ENCODE results near the gene PSMB1. TPM values are rescaled to one million over a fixed set of nuclear protein-coding genes. Genes with fewer than 3 reads are reported as not detected.

Gene PSMB1
- total and polyA plus RNA-seq, 8 donors = 111 to 182 (median 172) TPM

GRCh38 chr6:170522565-170523183, 30.4 kb downstream of the PSMB1 start:
- Histone ChIP-seq H3K4me1 (peaks cover 0 to 8% of the 10 kb centered on the region in 2 donors), H3K36me3 (no peaks in the 10 kb centered on the region), H3K27me3 (no peaks in the 10 kb centered on the region), H3K27ac (no peak overlapping the region), H3K4me3 (no peak overlapping the region), H3K9me3 (no peaks in the 10 kb centered on the region)
- intact Hi-C loops (cut with DNase I) = loop anchor here in 1 of 2 donors (10.0 kb wide), 1 partner anchor 738 kb away; no protein-coding TSS in a partner anchor
- ATAC-seq = no peak
- TF ChIP-seq CTCF (IDR thresholded peaks at IDR 0.05) = no peak
- no peak for DNase-seq

DNA sequence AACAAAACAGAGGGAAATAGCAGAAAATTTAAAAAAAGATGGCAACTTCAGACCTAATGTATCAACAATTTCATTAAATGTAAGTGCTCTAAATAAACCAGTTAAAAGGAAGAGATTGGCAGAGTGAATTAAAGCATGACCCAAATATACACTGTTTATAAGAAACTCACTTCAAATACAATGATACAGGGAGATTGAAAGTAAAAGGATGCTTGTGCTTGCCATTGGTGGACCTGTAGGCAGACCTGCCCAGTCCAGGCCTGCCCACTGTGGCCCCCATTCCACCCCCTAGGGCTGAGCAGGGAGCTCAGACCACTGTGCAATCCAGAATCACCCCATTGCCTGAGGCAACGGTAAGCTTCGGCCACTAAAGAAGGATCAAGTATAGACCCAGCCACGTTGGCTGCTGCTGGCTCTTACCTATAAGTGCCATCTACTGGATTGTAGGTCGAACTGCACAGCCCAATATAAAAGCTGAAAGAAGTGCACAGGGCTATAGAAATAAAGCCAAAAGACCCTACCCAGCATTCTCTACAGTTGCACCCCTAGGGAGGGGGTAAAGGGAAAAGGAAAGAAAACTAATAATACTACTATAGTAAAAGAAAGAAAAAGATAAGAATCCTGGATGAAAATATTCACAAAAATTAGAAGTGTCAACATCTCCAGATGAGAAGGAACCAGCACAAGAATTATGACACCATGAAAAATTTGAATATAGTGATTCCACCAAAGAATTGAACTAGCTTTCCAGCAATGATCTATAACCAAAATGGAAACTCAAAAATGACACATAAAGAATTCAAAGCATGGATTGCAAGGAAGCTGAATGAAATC, 36.1 kb downstream of the PSMB1 start:
- ATAC-seq (peak; percentile 98), DNase-seq (no peak)
- no peaks in the 10 kb centered on the region for H3K36me3 ChIP-seq
- no peaks in the 10 kb centered on the region for H3K9me3 ChIP-seq
- no peak overlapping the region for H3K27ac ChIP-seq
- TF ChIP-seq CTCF (IDR thresholded peaks at IDR 0.05) = peak; percentile 66 to 72
- H3K4me3 ChIP-seq = no peak overlapping the region
- H3K4me1 ChIP-seq = no peaks in the 10 kb centered on the region
- intact Hi-C loops (cut with DNase I) = loop anchor here in 1 of 2 donors (10.0 kb wide), 1 partner anchor 202 kb away; no protein-coding TSS in a partner anchor
- H3K27me3 ChIP-seq = no peaks in the 10 kb centered on the region

DNA sequence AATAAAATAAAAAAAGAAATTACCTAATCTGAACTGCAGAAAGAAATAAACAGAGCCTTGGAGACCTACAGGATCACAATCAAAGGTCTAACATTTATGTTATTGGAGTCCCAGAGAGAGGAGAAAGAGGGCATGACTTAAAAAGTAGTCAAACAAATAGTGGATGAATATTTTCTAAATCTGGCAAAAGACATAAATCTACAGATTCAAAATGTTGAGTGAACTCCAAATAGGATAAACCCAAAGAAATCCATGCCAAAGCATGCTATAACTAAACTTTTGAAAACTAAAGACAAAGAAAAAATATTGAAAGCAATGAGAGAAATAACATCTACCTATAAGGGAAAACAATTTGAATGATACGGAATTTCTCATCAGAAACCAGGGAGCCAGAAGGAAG, 38.2 kb downstream of the PSMB1 start:
- H3K36me3 ChIP-seq = no peaks in the 10 kb centered on the region
- intact Hi-C loops (cut with DNase I) = loop anchor here in 1 of 2 donors (10.0 kb wide), 1 partner anchor 200 kb away; no protein-coding TSS in a partner anchor

DNA sequence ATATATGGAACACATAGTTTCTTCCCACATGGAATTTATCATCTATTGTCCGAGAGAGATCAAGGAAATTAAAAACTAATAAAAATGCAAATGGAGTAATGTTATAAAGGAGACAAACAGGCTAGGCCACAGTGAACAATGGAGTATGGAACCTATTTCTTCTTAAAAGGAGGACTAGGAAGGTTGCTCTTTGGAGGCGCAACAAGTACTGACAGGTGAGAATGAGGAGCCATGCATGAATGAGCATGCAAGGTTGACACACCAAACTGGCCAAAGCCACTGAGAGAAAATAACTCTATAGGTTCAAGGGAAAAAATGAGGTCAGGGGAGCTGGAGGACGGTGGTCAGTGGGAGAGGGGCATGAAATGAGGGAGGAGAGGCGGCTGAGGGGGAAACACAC, 40.9 kb downstream of the PSMB1 start:
- intact Hi-C loops (cut with DNase I) = loop anchor here in 1 of 2 donors (10.0 kb wide), 1 partner anchor 197 kb away; no protein-coding TSS in a partner anchor
- ATAC-seq (no peak), DNase-seq (no peak)
- Histone ChIP-seq H3K27me3 (no peaks in the 10 kb centered on the region), H3K36me3 (no peaks in the 10 kb centered on the region), H3K9me3 (no peaks in the 10 kb centered on the region), H3K27ac (no peak overlapping the region), H3K4me3 (no peak overlapping the region), H3K4me1 (no peaks in the 10 kb centered on the region)
- TF ChIP-seq CTCF (IDR thresholded peaks at IDR 0.05) = no peak

More for the DNA sequence above, 38.2 kb downstream of the PSMB1 start:
- Histone ChIP-seq H3K27ac (no peak overlapping the region), H3K9me3 (no peaks in the 10 kb centered on the region), H3K4me3 (no peak overlapping the region), H3K4me1 (no peaks in the 10 kb centered on the region), H3K27me3 (no peaks in the 10 kb centered on the region)
- DNase-seq = no peak
- no peak for ATAC-seq
- TF ChIP-seq CTCF (IDR thresholded peaks at IDR 0.05) = no peak

GRCh38 chr6:170510631-170511030, 42.5 kb downstream of the PSMB1 start:
- Histone ChIP-seq H3K27ac (no peak overlapping the region), H3K27me3 (peaks cover 0 to 2% of the 10 kb centered on the region in 2 donors), H3K4me1 (no peaks in the 10 kb centered on the region), H3K4me3 (no peak overlapping the region), H3K36me3 (no peaks in the 10 kb centered on the region), H3K9me3 (no peaks in the 10 kb centered on the region)
- intact Hi-C loops (cut with DNase I) = loop anchor here in 1 of 2 donors (10.0 kb wide), 1 partner anchor 196 kb away; no protein-coding TSS in a partner anchor
- no peak for ATAC-seq
- DNase-seq = no peak
- no peak for TF ChIP-seq CTCF (IDR thresholded peaks at IDR 0.05)

Data from left lung (tissue), 10 donors.